Measurements from ENCODE around the gene CD2. TPM values are rescaled to one million over a fixed set of nuclear protein-coding genes. Genes with fewer than 3 reads are reported as not detected.
"Not testable (repeated sequence)": the region's sequence is repeated elsewhere in the genome, so short reads cannot be mapped to it uniquely, and the experiment has no call there.

The CD2 gene
- total RNA-seq, 2 donors from 2014 or later = 152 to 172 TPM

DNA sequence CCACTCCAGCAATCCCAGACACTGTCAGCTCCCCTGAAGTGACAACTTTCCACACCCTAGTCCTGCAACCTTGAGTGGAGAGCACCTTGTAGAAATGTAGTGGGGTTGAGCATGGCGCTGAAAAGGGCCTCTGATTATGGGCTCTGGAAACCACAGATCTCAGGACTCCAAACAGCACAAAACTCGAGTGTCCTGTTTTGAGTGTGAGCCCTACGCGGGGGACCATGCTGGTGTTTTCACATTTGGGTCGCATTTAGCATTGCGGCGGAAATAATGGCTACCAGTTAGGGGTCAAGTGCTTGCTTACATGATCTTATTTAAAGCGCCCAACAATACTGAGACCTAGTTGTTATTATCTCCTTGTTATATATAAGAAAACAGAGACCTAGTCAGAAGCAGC lies 1.9 kb downstream of the CD2 start:
- H3K4me1 Mint-ChIP-seq = peaks cover 43% of the 10 kb centered on the region
- not testable (repeated sequence) for H3K27me3 Mint-ChIP-seq; H3K9me3 ChIP-seq (ENCODE audit: control insufficient read depth, low read length, poor library complexity, severe bottlenecking); ATAC-seq; DNase-seq
- H3K4me3 Mint-ChIP-seq = peak overlapping the region; percentile 99
- peak overlapping the region; percentile 98 for H3K27ac Mint-ChIP-seq
- H3K36me3 Mint-ChIP-seq (ENCODE audit: low read depth) = peaks cover 19% of the 10 kb centered on the region

DNA sequence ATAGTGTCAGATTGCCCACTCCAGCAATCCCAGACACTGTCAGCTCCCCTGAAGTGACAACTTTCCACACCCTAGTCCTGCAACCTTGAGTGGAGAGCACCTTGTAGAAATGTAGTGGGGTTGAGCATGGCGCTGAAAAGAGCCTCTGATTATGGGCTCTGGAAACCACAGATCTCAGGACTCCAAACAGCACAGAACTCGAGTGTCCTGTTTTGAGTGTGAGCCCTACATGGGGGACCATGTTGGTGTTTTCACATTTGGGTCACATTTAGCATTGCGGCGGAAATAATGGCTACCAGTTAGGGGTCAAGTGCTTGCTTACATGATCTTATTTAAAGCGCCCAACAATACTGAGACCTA lies 4.2 kb downstream of the CD2 start:
- H3K9me3 ChIP-seq (ENCODE audit: control insufficient read depth, low read length, poor library complexity, severe bottlenecking); ATAC-seq; DNase-seq; H3K27me3 Mint-ChIP-seq: not testable (repeated sequence)
- Mint-ChIP-seq H3K4me3 (peak overlapping the region; percentile 99), H3K4me1 (peaks cover 49% of the 10 kb centered on the region), H3K36me3 (ENCODE audit: low read depth) (peaks cover 27% of the 10 kb centered on the region), H3K27ac (peak overlapping the region; percentile 98)

DNA sequence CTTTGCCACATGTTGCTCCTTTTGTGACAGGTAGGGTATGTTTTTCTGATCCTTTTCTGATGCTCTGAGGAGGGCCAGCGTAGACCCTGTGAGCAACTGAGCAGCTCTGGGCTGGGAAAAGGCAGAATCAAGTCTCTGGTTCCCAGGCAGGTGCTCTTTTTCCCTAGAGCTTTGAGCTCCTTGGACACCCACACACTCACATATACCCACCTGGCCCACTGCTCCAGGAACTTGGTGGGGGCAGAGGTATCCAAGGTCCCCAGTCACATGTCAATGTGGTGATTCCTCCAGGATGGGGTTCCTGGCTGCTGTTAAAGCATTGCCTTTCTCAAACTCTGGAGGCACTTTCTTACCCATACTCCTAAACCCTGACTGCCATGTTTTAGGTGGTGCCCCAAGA lies 5.4 kb downstream of the CD2 start:
- H3K27me3 Mint-ChIP-seq = no peaks in the 10 kb centered on the region
- H3K27ac Mint-ChIP-seq = peak overlapping the region; percentile 98
- DNase-seq (no peak), ATAC-seq (no peak)
- peak overlapping the region; percentile 99 for H3K4me3 Mint-ChIP-seq
- H3K4me1 Mint-ChIP-seq = peaks cover 52% of the 10 kb centered on the region
- peaks cover 4% of the 10 kb centered on the region for H3K9me3 ChIP-seq (ENCODE audit: control insufficient read depth, low read length, poor library complexity, severe bottlenecking)
- peaks cover 29% of the 10 kb centered on the region for H3K36me3 Mint-ChIP-seq (ENCODE audit: low read depth)

DNA sequence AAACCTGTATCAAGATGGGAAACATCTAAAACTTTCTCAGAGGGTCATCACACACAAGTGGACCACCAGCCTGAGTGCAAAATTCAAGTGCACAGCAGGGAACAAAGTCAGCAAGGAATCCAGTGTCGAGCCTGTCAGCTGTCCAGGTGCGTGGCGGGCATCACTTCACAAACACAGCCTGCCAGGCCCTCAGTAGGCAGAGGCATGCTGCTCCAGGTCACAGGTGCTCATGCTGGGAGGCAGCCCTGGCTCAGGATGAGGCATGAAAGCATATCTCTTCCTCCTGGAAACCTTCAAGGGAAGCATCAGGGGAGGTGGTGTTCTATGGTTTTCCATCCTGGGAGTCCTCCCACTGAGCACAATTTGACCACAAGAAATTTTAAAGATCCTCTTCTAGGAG lies 6.3 kb downstream of the CD2 start:
- H3K36me3 Mint-ChIP-seq (ENCODE audit: low read depth) = peaks cover 25% of the 10 kb centered on the region
- ATAC-seq (no peak), DNase-seq (no peak)
- peak overlapping the region; percentile 98 for H3K27ac Mint-ChIP-seq
- H3K9me3 ChIP-seq (ENCODE audit: control insufficient read depth, low read length, poor library complexity, severe bottlenecking) = peaks cover 4% of the 10 kb centered on the region
- H3K27me3 Mint-ChIP-seq = no peaks in the 10 kb centered on the region
- H3K4me3 Mint-ChIP-seq = peak overlapping the region; percentile 75
- H3K4me1 Mint-ChIP-seq = peaks cover 54% of the 10 kb centered on the region

DNA sequence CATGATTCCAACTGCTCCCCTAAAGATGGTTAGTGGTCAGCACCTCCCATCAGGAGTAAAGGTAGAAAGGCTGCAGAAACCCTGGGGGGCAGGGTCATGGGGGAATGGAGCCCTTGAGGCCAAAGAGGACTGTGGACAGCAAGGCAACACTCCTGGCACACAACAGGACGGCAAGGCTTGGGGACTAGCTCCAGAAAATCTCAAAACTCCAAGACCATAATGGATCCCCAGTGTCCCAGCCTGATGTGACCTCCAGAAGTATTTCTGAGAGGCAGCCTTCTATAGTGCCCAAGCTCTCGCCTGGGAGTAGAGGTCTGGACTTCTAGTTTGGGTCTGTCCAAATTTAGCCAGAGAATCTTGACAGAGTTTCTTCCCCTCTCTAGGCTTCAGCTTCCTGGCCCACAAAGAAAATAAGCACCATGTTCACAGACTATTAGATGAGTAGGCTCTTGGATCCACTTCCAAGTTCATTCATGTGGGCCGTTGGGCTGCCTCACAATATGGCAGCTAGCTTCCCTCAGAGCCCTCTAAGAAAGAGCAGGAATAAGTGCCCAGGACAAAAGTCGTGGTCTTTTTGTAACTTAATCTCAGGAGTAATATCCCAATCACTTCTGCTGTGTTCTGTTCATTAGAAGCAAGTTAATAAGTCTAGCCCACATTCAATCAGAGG lies 6.9 kb downstream of the CD2 start:
- peaks cover 25% of the 10 kb centered on the region for H3K36me3 Mint-ChIP-seq (ENCODE audit: low read depth)
- peaks cover 60% of the 10 kb centered on the region for H3K4me1 Mint-ChIP-seq
- peak overlapping the region; percentile 87 for H3K4me3 Mint-ChIP-seq
- DNase-seq (no peak), ATAC-seq (no peak)
- no peaks in the 10 kb centered on the region for H3K27me3 Mint-ChIP-seq
- H3K9me3 ChIP-seq (ENCODE audit: control insufficient read depth, low read length, poor library complexity, severe bottlenecking) = peaks cover 4% of the 10 kb centered on the region
- peak overlapping the region; percentile 98 for H3K27ac Mint-ChIP-seq

DNA sequence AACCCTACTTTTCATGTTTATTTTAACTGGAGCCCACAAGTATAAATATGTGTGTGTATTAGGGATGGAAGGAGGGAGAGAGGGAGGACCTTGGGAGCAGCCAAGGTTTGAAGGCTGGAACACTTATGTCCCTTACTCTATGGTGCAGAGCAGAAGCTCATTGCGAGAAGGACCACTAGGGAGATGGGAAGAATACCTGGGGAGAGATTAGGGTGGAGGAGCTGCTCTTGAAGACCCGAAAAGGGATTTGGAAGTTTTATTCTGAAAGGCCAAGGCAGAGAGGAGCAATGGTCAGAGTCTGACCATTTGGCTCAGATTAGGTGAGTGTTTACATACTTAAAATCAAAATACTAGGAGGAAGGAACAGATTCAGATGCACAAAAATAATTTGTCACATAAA lies 8.1 kb downstream of the CD2 start:
- Mint-ChIP-seq H3K36me3 (ENCODE audit: low read depth) (peaks cover 21% of the 10 kb centered on the region), H3K27me3 (no peaks in the 10 kb centered on the region), H3K27ac (peak overlapping the region; percentile 98), H3K4me1 (peaks cover 69% of the 10 kb centered on the region), H3K4me3 (peak overlapping the region; percentile 87)
- peaks cover 4% of the 10 kb centered on the region for H3K9me3 ChIP-seq (ENCODE audit: control insufficient read depth, low read length, poor library complexity, severe bottlenecking)
- no peak for DNase-seq
- no peak for ATAC-seq

DNA sequence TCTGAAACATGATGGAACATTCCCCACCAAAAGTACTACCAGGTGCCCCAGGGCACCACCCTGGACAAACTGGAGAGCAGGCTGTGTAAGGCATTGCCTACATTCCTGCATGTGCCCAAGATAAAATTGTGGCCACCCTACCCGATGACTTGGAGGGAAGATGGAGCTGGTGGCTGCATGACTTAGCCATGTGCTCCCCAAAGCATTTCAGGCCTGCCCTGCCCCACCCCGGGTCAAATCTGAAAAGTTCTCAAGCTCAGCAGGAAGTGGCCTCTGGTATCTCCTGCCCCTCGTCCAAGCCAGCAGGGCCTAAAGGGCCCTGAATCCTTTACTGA lies 8.5 kb downstream of the CD2 start:
- peak overlapping the region; percentile 98 for H3K27ac Mint-ChIP-seq
- H3K36me3 Mint-ChIP-seq (ENCODE audit: low read depth) = peaks cover 21% of the 10 kb centered on the region

DNA sequence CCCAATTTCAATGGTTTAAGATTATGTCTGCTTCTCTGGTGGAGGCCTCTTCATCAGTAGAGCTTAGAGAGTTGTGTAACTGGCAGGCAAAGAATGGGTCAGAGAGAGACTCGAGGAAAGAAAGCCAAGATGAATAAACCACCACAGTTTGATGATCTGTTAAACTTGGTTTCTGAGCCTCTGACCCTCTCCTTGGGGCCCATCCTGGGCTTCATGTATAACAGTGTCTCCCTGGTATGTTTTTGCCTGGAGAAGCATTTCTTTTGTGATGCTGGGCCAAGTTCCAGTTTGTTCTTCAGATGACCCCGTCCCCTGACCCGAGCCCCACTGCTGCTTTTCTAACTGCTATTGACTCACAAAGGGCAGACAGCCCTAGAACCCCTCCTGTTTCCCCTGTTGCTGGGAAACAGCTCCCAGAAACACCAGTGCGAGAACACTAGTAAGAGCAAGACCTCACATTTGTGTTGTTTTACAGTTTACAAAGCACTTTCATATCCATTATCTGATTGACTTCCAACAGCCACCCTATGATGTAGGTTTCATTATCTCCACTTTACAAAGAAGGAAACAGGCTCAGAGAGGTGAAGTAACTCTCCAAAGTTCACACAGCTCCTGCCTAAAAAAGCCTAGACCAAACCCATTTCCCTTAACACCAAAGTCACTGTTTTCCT lies 9.0 kb downstream of the CD2 start:
- ATAC-seq (peak; percentile 41), DNase-seq (peak in 1 of 3 donors; percentile 37)
- peak overlapping the region; percentile 98 for H3K27ac Mint-ChIP-seq
- H3K4me3 Mint-ChIP-seq = peak overlapping the region; percentile 87
- peaks cover 78% of the 10 kb centered on the region for H3K4me1 Mint-ChIP-seq
- H3K27me3 Mint-ChIP-seq = no peaks in the 10 kb centered on the region
- H3K9me3 ChIP-seq (ENCODE audit: control insufficient read depth, low read length, poor library complexity, severe bottlenecking) = peaks cover 4% of the 10 kb centered on the region
- peaks cover 24% of the 10 kb centered on the region for H3K36me3 Mint-ChIP-seq (ENCODE audit: low read depth)

More for the DNA sequence above, 8.5 kb downstream of the CD2 start:
- H3K9me3 ChIP-seq (ENCODE audit: control insufficient read depth, low read length, poor library complexity, severe bottlenecking) = peaks cover 4% of the 10 kb centered on the region
- Mint-ChIP-seq H3K4me3 (peak overlapping the region; percentile 87), H3K4me1 (peaks cover 73% of the 10 kb centered on the region), H3K27me3 (no peaks in the 10 kb centered on the region)
- DNase-seq (no peak), ATAC-seq (no peak)

DNA sequence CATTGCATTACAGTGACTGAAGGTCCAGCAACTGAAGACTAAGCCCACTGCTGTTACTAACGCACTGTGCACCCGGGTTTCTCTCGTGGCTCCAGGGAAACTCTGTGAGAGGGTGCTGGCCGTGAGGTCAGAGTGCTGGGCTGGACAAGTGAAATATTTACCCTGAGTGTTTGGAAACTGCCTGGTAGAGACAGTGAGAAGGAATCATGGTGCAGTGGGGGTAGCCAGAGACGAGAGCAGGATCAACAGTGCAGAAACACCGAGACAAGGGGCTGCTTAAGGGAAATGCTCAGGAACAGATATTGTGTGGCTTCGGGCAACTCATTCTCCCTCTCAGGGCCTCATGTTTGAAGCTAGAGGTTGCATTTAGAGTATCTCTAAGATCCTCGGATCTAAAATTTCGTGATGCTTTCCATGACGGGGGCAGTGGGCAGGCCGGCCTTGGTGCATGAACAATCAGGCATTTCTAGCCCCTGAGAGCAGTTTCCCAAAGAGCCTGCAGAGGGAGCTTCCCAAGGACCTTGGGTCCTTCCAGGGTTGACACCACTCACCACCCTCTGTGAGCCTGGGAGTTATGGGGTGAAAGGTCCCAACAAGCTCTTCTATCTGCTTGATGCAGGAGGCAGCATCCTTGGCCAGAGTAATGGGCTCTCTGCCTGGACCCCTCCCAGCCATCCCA lies 9.7 kb downstream of the CD2 start:
- Mint-ChIP-seq H3K36me3 (ENCODE audit: low read depth) (peaks cover 27% of the 10 kb centered on the region), H3K27me3 (no peaks in the 10 kb centered on the region), H3K4me3 (peak overlapping the region; percentile 87), H3K4me1 (peaks cover 84% of the 10 kb centered on the region), H3K27ac (peak overlapping the region; percentile 98)
- DNase-seq = no peak
- H3K9me3 ChIP-seq (ENCODE audit: control insufficient read depth, low read length, poor library complexity, severe bottlenecking) = peaks cover 4% of the 10 kb centered on the region
- ATAC-seq = peak; percentile 20

DNA sequence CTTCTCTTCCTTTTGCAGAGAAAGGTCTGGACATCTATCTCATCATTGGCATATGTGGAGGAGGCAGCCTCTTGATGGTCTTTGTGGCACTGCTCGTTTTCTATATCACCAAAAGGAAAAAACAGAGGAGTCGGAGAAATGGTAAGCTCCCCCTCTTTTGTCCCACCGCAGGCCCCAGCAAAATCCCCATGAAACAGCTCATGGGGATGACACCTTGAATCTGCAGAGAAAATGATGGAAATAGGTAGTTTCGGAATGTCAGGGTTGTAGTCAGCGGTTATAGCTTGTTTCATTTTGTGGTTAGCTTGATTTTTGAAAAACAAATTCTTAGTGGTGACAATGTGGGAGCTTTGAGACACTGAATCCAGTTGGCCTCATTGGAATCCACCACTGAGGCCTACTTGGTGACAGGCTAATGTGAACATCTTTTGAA lies 10.3 kb downstream of the CD2 start:
- H3K27me3 Mint-ChIP-seq = no peaks in the 10 kb centered on the region
- DNase-seq (peak in 1 of 3 donors; percentile 59), ATAC-seq (peak; percentile 57)
- peaks cover 4% of the 10 kb centered on the region for H3K9me3 ChIP-seq (ENCODE audit: control insufficient read depth, low read length, poor library complexity, severe bottlenecking)
- H3K36me3 Mint-ChIP-seq (ENCODE audit: low read depth) = peaks cover 23% of the 10 kb centered on the region
- H3K27ac Mint-ChIP-seq = peak overlapping the region; percentile 98
- peak overlapping the region; percentile 87 for H3K4me3 Mint-ChIP-seq
- peaks cover 85% of the 10 kb centered on the region for H3K4me1 Mint-ChIP-seq

DNA sequence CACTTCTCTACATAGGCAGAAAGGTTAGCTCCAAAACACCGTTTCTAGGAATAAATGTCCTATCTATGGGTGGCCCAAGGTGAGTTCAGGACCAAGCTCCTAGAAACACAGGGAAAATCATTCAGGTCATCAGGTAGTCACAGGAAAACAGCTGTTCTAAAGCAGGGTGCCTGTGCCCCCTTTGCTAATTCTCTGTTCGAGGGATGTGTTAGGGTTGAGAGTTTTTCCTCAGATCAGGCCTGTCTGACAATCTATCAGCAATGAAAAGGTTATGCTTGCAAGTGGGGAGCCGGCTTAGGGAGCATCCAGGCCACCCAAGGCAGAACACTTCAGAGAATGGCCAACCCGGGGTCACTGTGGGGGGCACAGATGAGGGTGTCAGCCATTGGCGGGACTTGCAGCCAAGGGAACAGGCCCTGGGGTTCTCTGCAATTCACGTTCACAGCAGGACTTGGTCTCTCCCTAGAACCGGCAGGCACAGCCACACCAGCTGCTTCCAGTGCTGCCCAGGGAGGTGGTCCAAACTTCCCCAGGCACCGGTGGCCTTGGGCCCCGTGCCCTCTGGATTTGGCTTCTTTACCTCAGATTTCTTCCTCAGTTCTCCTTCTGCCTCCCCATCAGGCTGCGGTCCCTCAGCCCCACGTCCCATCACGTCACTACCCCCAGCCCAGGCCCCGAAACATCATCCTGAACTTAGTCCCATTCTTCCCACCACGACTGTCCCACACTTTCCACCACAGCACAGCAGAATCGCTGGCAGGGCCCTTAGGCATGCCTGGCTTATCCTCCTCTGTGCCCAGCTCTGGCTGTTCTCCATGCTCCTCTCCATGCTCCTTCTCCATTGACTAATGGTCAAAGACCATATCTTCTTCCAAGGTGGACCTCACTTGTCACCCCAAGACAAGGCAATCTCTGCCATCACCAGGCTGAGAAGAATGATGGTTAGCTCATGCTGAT lies 11.0 kb downstream of the CD2 start:
- ATAC-seq (no peak), DNase-seq (no peak)
- Mint-ChIP-seq H3K4me1 (peaks cover 85% of the 10 kb centered on the region), H3K27me3 (no peaks in the 10 kb centered on the region), H3K36me3 (ENCODE audit: low read depth) (peaks cover 23% of the 10 kb centered on the region), H3K4me3 (peak overlapping the region; percentile 92), H3K27ac (peak overlapping the region; percentile 98)
- peaks cover 4% of the 10 kb centered on the region for H3K9me3 ChIP-seq (ENCODE audit: control insufficient read depth, low read length, poor library complexity, severe bottlenecking)

DNA sequence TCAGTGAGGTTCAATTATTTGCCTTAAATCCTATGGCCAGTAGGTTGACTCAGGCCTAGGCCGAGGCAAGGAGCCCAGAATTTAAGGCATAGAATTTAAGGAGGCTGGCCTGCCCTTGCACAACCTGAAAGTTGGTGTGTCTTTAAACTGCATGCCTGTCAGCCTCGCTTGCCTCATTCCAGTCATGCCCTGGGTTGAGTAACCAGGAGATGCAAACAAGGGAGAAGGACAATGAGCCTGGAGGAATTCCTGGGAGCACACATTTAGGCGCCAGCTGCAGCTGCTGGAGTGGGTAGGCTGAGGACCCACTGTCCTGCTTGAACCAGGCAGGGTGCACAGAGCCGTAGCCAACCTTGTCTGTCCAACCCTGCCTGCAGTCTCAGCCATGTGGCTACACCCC lies 11.7 kb downstream of the CD2 start:
- H3K9me3 ChIP-seq (ENCODE audit: control insufficient read depth, low read length, poor library complexity, severe bottlenecking) = peaks cover 4% of the 10 kb centered on the region
- no peaks in the 10 kb centered on the region for H3K27me3 Mint-ChIP-seq
- H3K4me1 Mint-ChIP-seq = peaks cover 87% of the 10 kb centered on the region
- peak overlapping the region; percentile 98 for H3K27ac Mint-ChIP-seq
- DNase-seq (no peak), ATAC-seq (no peak)
- peaks cover 23% of the 10 kb centered on the region for H3K36me3 Mint-ChIP-seq (ENCODE audit: low read depth)
- peak overlapping the region; percentile 92 for H3K4me3 Mint-ChIP-seq

Measured in T-helper 17 cell (primary cell).